PC-9 (cell line): ENCODE results near the gene CCDC134.

Experiments used
- EZH2 ChIP-seq: fragments of 200-600 bp; sonication (generic); IDR thresholded peaks from 2 replicates; pipeline ENCODE4 v1.8.0; 2017; ENCODE audit warnings: antibody characterized with exemption, low read depth
- TF ChIP-seq, protein P1 (sequence below): fragments of 200-600 bp; sonication (generic); conservative IDR thresholded peaks from 2 replicates; pipeline ENCODE4 v1.6.1; 2017; ENCODE audit warnings: mixed run types, antibody characterized with exemption, mild to moderate bottlenecking, moderate library complexity

DNA sequence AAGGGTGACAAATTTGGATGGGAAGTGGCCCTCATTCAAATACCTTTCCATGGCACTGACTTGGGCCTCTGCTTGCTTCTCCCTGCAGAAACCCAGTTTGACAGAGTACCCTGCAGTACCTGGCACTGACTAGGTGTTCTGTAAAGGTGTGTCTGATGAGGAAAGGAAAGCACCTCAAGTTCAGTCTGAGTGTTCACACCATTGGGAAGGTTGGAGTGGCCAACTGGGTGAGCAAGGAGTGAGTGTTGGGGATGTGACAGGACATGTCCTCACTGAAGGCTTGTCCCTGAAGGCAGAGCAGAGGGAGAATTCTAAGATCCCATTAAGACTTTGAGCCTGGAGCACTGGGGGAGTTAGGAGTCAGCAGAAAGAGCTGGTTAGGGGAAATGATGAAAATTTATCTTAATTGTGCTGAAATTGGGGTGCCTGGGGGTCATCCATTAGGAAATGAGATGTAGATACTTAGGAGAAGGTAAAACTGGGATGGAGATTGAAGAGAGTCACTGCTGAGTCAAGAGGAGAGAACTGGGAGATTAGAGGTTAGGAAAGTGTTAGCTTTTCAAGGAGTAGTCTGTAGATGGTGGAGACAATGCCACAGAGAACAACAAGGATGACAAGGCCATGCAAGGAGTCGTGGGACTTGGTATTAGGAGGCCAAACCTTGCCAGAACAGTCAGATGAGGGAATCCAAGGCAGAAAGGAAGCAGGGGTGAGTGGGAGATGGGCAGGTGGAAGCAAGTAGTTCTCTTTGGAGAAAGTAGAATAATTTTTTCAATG, 38.6 kb downstream of the CCDC134 start:
- TF ChIP-seq, protein P1, sequence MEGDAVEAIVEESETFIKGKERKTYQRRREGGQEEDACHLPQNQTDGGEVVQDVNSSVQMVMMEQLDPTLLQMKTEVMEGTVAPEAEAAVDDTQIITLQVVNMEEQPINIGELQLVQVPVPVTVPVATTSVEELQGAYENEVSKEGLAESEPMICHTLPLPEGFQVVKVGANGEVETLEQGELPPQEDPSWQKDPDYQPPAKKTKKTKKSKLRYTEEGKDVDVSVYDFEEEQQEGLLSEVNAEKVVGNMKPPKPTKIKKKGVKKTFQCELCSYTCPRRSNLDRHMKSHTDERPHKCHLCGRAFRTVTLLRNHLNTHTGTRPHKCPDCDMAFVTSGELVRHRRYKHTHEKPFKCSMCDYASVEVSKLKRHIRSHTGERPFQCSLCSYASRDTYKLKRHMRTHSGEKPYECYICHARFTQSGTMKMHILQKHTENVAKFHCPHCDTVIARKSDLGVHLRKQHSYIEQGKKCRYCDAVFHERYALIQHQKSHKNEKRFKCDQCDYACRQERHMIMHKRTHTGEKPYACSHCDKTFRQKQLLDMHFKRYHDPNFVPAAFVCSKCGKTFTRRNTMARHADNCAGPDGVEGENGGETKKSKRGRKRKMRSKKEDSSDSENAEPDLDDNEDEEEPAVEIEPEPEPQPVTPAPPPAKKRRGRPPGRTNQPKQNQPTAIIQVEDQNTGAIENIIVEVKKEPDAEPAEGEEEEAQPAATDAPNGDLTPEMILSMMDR: no peak
- TF ChIP-seq EZH2: no peak
